ENCODE results near the gene BBS1.

BBS1 gene

GRCh38 chr11:66555416-66555815, 45.0 kb downstream of the BBS1 start:
- ATAC-seq: no peak

GRCh38 chr11:66556086-66556485, 45.7 kb downstream of the BBS1 start:
- no peak for ATAC-seq

- ATAC-seq: no peak
Observed at GRCh38 chr11:66557733-66558326, 47.4 kb downstream of the BBS1 start.

GRCh38 chr11:66559142-66559865, 48.9 kb downstream of the BBS1 start:
- ATAC-seq: peak; percentile 55 to 56

GRCh38 chr11:66559866-66560676, 49.6 kb downstream of the BBS1 start:
- no peak for ATAC-seq

- ATAC-seq: no peak
Observed at GRCh38 chr11:66561178-66561974, 50.9 kb downstream of the BBS1 start.

- no peak for ATAC-seq
Observed at GRCh38 chr11:66561975-66562248, 51.5 kb downstream of the BBS1 start.

- no peak for ATAC-seq
Observed at GRCh38 chr11:66562275-66562674, 51.8 kb downstream of the BBS1 start.

- ATAC-seq: no peak
Observed at GRCh38 chr11:66562907-66563583, 52.6 kb downstream of the BBS1 start.

- ATAC-seq: no peak
Observed at GRCh38 chr11:66563832-66564231, 53.4 kb downstream of the BBS1 start.

- no peak for ATAC-seq
Observed at GRCh38 chr11:66564538-66564937, 54.1 kb downstream of the BBS1 start.

GRCh38 chr11:66564984-66565383, 54.5 kb downstream of the BBS1 start:
- ATAC-seq: no peak

GRCh38 chr11:66566221-66566620, 55.8 kb downstream of the BBS1 start:
- no peak for ATAC-seq

GRCh38 chr11:66567787-66568123, 57.3 kb downstream of the BBS1 start:
- no peak for ATAC-seq

- ATAC-seq: peak; percentile 83 to 94
Observed at GRCh38 chr11:66568124-66568916, 57.9 kb downstream of the BBS1 start, which contains the start of gene CTSF. CTSF (minus strand) TSS chr11:66568606; CDS start chr11:66568486, 120 bp downstream.

GRCh38 chr11:66569076-66569475, 58.6 kb downstream of the BBS1 start:
- no peak for ATAC-seq

GRCh38 chr11:66570079-66570849, 59.8 kb downstream of the BBS1 start:
- no peak for ATAC-seq

GRCh38 chr11:66570850-66571180, 60.4 kb downstream of the BBS1 start:
- ATAC-seq: no peak

- ATAC-seq: peak; percentile 70 to 85
Observed at GRCh38 chr11:66579017-66579606, 68.7 kb downstream of the BBS1 start.

GRCh38 chr11:66580803-66581202, 70.4 kb downstream of the BBS1 start:
- no peak for ATAC-seq

GRCh38 chr11:66581261-66581660, 70.8 kb downstream of the BBS1 start:
- no peak for ATAC-seq
